Measurements from ENCODE around the gene ETNK1. TPM values are rescaled to one million over a fixed set of nuclear protein-coding genes. Genes with fewer than 3 reads are reported as not detected.
"Not testable (repeated sequence)": the region's sequence is repeated elsewhere in the genome, so short reads cannot be mapped to it uniquely, and the experiment has no call there.

Gene ETNK1
- total RNA-seq, 1 donor from 2014 or later, result 24.0 TPM

- Histone ChIP-seq H3K27ac (ENCODE audit: low read depth, low read length) (no peak overlapping the region), H3K9me3 (ENCODE audit: control insufficient read depth in 3 of 3, low read length in 3 of 3) (no peaks in the 10 kb centered on the region), H3K9ac (ENCODE audit: low read depth in 1 of 3, low read length in 3 of 3) (no peak overlapping the region), H3K36me3 (ENCODE audit: control insufficient read depth in 3 of 3, insufficient read depth in 3 of 3, low read length in 3 of 3) (peaks cover 0 to 14% (median 9%) of the 10 kb centered on the region in 3 donors), H3K4me3 (ENCODE audit: low read length in 3 of 3) (no peak overlapping the region), H3K27me3 (ENCODE audit: control insufficient read depth in 3 of 3, insufficient read depth in 3 of 3, low read length in 3 of 3) (no peaks in the 10 kb centered on the region), H3K4me1 (ENCODE audit: control insufficient read depth in 3 of 3, insufficient read depth in 3 of 3, low read length in 3 of 3) (no peaks in the 10 kb centered on the region)
Observed at GRCh38 chr12:22682663-22683062, 57.7 kb downstream of the ETNK1 start.

GRCh38 chr12:22683131-22683530 is 58.2 kb downstream of the ETNK1 start:
- Histone ChIP-seq H3K27ac (ENCODE audit: low read depth, low read length) (no peak overlapping the region), H3K4me1 (ENCODE audit: control insufficient read depth in 3 of 3, insufficient read depth in 3 of 3, low read length in 3 of 3) (no peaks in the 10 kb centered on the region), H3K36me3 (ENCODE audit: control insufficient read depth in 3 of 3, insufficient read depth in 3 of 3, low read length in 3 of 3) (peaks cover 0 to 13% (median 9%) of the 10 kb centered on the region in 3 donors), H3K4me3 (ENCODE audit: low read length in 3 of 3) (no peak overlapping the region), H3K27me3 (ENCODE audit: control insufficient read depth in 3 of 3, insufficient read depth in 3 of 3, low read length in 3 of 3) (no peaks in the 10 kb centered on the region), H3K9ac (ENCODE audit: low read depth in 1 of 3, low read length in 3 of 3) (no peak overlapping the region), H3K9me3 (ENCODE audit: control insufficient read depth in 3 of 3, low read length in 3 of 3) (no peaks in the 10 kb centered on the region)

GRCh38 chr12:22684140-22685118 is 59.5 kb downstream of the ETNK1 start:
- Histone ChIP-seq H3K9ac (ENCODE audit: low read depth in 1 of 3, low read length in 3 of 3) (no peak overlapping the region), H3K4me3 (ENCODE audit: low read length in 3 of 3) (no peak overlapping the region), H3K27ac (ENCODE audit: low read depth, low read length) (no peak overlapping the region), H3K36me3 (ENCODE audit: control insufficient read depth in 3 of 3, insufficient read depth in 3 of 3, low read length in 3 of 3) (peaks cover 0 to under 1% (median under 1%) of the 10 kb centered on the region in 3 donors), H3K4me1 (ENCODE audit: control insufficient read depth in 3 of 3, insufficient read depth in 3 of 3, low read length in 3 of 3) (no peaks in the 10 kb centered on the region), H3K27me3 (ENCODE audit: control insufficient read depth in 3 of 3, insufficient read depth in 3 of 3, low read length in 3 of 3) (no peaks in the 10 kb centered on the region), H3K9me3 (ENCODE audit: control insufficient read depth in 3 of 3, low read length in 3 of 3) (no peaks in the 10 kb centered on the region)

GRCh38 chr12:22686193-22686592 is 61.2 kb downstream of the ETNK1 start:
- Histone ChIP-seq H3K4me3 (ENCODE audit: low read length in 3 of 3) (no peak overlapping the region), H3K36me3 (ENCODE audit: control insufficient read depth in 3 of 3, insufficient read depth in 3 of 3, low read length in 3 of 3) (no peaks in the 10 kb centered on the region), H3K9me3 (ENCODE audit: control insufficient read depth in 3 of 3, low read length in 3 of 3) (no peaks in the 10 kb centered on the region), H3K4me1 (ENCODE audit: control insufficient read depth in 3 of 3, insufficient read depth in 3 of 3, low read length in 3 of 3) (no peaks in the 10 kb centered on the region), H3K27me3 (ENCODE audit: control insufficient read depth in 3 of 3, insufficient read depth in 3 of 3, low read length in 3 of 3) (no peaks in the 10 kb centered on the region), H3K27ac (ENCODE audit: low read depth, low read length) (no peak overlapping the region), H3K9ac (ENCODE audit: low read depth in 1 of 3, low read length in 3 of 3) (no peak overlapping the region)

GRCh38 chr12:22687361-22688076 is 62.5 kb downstream of the ETNK1 start:
- no peak overlapping the region for H3K4me3 ChIP-seq (ENCODE audit: low read length in 3 of 3)
- no peak overlapping the region for H3K27ac ChIP-seq (ENCODE audit: low read depth, low read length)
- H3K9ac ChIP-seq (ENCODE audit: low read depth in 1 of 3, low read length in 3 of 3), result no peak overlapping the region
- H3K27me3 ChIP-seq (ENCODE audit: control insufficient read depth in 3 of 3, insufficient read depth in 3 of 3, low read length in 3 of 3), result no peaks in the 10 kb centered on the region
- H3K36me3 ChIP-seq (ENCODE audit: control insufficient read depth in 3 of 3, insufficient read depth in 3 of 3, low read length in 3 of 3), result no peaks in the 10 kb centered on the region
- H3K9me3 ChIP-seq (ENCODE audit: control insufficient read depth in 3 of 3, low read length in 3 of 3), result no peaks in the 10 kb centered on the region
- no peaks in the 10 kb centered on the region for H3K4me1 ChIP-seq (ENCODE audit: control insufficient read depth in 3 of 3, insufficient read depth in 3 of 3, low read length in 3 of 3)

GRCh38 chr12:22689876-22690275 is 64.9 kb downstream of the ETNK1 start:
- Histone ChIP-seq H3K9me3 (ENCODE audit: control insufficient read depth in 3 of 3, low read length in 3 of 3) (no peaks in the 10 kb centered on the region), H3K4me3 (ENCODE audit: low read length in 3 of 3) (no peak overlapping the region), H3K4me1 (ENCODE audit: control insufficient read depth in 3 of 3, insufficient read depth in 3 of 3, low read length in 3 of 3) (no peaks in the 10 kb centered on the region), H3K27me3 (ENCODE audit: control insufficient read depth in 3 of 3, insufficient read depth in 3 of 3, low read length in 3 of 3) (no peaks in the 10 kb centered on the region), H3K36me3 (ENCODE audit: control insufficient read depth in 3 of 3, insufficient read depth in 3 of 3, low read length in 3 of 3) (no peaks in the 10 kb centered on the region), H3K9ac (ENCODE audit: low read depth in 1 of 3, low read length in 3 of 3) (no peak overlapping the region), H3K27ac (ENCODE audit: low read depth, low read length) (no peak overlapping the region)

DNA sequence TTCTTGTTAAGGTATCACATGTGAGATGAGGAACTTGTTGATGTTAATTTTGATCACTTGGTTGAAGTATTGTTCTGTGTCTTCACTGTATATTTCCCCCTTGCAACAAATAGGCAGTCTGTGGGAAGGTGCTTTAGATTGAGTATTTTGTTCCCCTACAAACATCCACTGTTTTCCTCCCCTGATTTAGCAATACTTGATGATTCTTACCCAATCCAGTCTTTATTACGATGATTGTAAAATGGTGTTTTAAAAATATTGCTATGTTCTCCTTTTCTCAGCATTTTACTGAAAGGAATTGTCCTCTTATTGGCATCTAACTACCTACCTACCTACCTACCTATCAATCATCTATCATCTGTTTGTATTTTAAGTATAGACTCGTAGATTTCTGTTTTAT is 66.3 kb downstream of the ETNK1 start:
- no peaks in the 10 kb centered on the region for H3K4me1 ChIP-seq (ENCODE audit: control insufficient read depth in 3 of 3, insufficient read depth in 3 of 3, low read length in 3 of 3)
- no peak overlapping the region for H3K27ac ChIP-seq (ENCODE audit: low read depth, low read length)
- H3K4me3 ChIP-seq (ENCODE audit: low read length in 3 of 3), result no peak overlapping the region
- no peak overlapping the region for H3K9ac ChIP-seq (ENCODE audit: low read depth in 1 of 3, low read length in 3 of 3)
- H3K27me3 ChIP-seq (ENCODE audit: control insufficient read depth in 3 of 3, insufficient read depth in 3 of 3, low read length in 3 of 3), result no peaks in the 10 kb centered on the region
- no peaks in the 10 kb centered on the region for H3K9me3 ChIP-seq (ENCODE audit: control insufficient read depth in 3 of 3, low read length in 3 of 3)
- no peaks in the 10 kb centered on the region for H3K36me3 ChIP-seq (ENCODE audit: control insufficient read depth in 3 of 3, insufficient read depth in 3 of 3, low read length in 3 of 3)

DNA sequence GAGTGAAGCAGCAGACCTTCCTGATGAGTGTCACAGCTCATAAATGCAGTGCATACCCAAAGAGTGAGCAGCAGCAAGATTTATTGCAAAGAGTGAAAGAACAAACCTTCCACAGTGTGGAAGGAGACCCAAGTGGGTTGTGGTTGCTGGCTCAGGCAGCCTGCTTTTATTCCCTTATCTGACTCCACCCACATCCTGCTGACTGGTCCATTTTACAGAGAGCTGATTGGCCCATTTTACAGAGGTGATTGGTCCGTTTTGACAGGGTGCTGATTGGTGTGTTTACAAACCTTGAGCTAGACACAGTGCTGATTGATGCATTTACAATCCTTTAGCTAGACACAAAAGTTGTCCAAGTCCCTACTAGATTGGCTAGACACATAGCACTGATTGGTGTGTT is 67.5 kb downstream of the ETNK1 start:
- not testable (repeated sequence) for H3K27me3 ChIP-seq (ENCODE audit: control insufficient read depth in 3 of 3, insufficient read depth in 3 of 3, low read length in 3 of 3); H3K9me3 ChIP-seq (ENCODE audit: control insufficient read depth in 3 of 3, low read length in 3 of 3); H3K36me3 ChIP-seq (ENCODE audit: control insufficient read depth in 3 of 3, insufficient read depth in 3 of 3, low read length in 3 of 3); H3K4me1 ChIP-seq (ENCODE audit: control insufficient read depth in 3 of 3, insufficient read depth in 3 of 3, low read length in 3 of 3); H3K4me3 ChIP-seq (ENCODE audit: low read length in 3 of 3); H3K27ac ChIP-seq (ENCODE audit: low read depth, low read length); H3K9ac ChIP-seq (ENCODE audit: low read depth in 1 of 3, low read length in 3 of 3)

- Histone ChIP-seq H3K27me3 (ENCODE audit: control insufficient read depth in 3 of 3, insufficient read depth in 3 of 3, low read length in 3 of 3) (no peaks in the 10 kb centered on the region), H3K27ac (ENCODE audit: low read depth, low read length) (no peak overlapping the region), H3K9ac (ENCODE audit: low read depth in 1 of 3, low read length in 3 of 3) (no peak overlapping the region), H3K9me3 (ENCODE audit: control insufficient read depth in 3 of 3, low read length in 3 of 3) (no peaks in the 10 kb centered on the region), H3K36me3 (ENCODE audit: control insufficient read depth in 3 of 3, insufficient read depth in 3 of 3, low read length in 3 of 3) (no peaks in the 10 kb centered on the region), H3K4me1 (ENCODE audit: control insufficient read depth in 3 of 3, insufficient read depth in 3 of 3, low read length in 3 of 3) (no peaks in the 10 kb centered on the region), H3K4me3 (ENCODE audit: low read length in 3 of 3) (no peak overlapping the region)
Observed at GRCh38 chr12:22692964-22693555, 68.1 kb downstream of the ETNK1 start.

DNA sequence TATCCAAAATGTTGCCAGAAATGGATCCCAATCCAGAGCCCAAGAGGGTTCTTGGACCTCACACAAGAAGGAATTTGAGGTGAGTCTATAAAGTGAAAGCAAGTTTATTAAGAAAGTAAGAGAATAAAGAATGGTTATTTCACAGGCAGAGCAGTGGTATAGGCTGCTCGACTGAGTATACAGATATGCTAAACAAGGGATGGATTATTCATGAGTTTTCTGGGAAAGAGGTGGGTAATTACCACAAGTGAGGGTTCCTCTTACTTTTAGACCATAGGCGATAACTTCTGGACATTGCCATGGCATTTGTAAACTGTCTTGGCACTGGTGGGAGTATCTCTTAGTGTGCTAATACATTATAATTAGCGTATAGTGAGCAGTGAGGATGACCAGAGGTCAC is 73.6 kb downstream of the ETNK1 start:
- H3K27ac ChIP-seq (ENCODE audit: low read depth, low read length), result no peak overlapping the region
- H3K36me3 ChIP-seq (ENCODE audit: control insufficient read depth in 3 of 3, insufficient read depth in 3 of 3, low read length in 3 of 3), result no peaks in the 10 kb centered on the region
- H3K9ac ChIP-seq (ENCODE audit: low read depth in 1 of 3, low read length in 3 of 3), result no peak overlapping the region
- no peaks in the 10 kb centered on the region for H3K9me3 ChIP-seq (ENCODE audit: control insufficient read depth in 3 of 3, low read length in 3 of 3)
- no peaks in the 10 kb centered on the region for H3K27me3 ChIP-seq (ENCODE audit: control insufficient read depth in 3 of 3, insufficient read depth in 3 of 3, low read length in 3 of 3)
- H3K4me1 ChIP-seq (ENCODE audit: control insufficient read depth in 3 of 3, insufficient read depth in 3 of 3, low read length in 3 of 3), result no peaks in the 10 kb centered on the region
- no peak overlapping the region for H3K4me3 ChIP-seq (ENCODE audit: low read length in 3 of 3)

Measured in skeletal muscle tissue (tissue), 4 donors.